Measurements from ENCODE around the gene CCDC171.

CCDC171 gene

DNA sequence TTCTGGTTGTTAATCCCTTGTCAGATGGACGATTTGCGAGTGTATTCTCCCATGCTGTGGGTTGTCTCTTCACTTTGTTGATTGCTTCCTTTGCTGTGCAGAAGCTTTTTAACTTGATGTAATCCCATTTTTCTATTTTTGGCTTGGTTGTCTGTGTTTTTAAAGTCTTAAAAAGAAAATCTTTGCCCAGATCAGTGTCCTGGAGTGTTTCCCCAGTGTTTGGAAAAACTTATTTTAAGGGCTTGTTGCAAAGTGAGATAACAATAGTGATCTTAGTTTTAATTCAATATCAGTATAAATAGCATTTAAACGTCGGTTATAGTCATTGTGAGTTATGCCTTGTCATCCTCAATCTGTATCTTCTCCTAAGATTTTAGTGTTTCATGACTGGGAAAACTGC is 329.5 kb downstream of the CCDC171 start:
- no peak for DNase-seq (ENCODE audit: low read depth in 2 of 2)

DNA sequence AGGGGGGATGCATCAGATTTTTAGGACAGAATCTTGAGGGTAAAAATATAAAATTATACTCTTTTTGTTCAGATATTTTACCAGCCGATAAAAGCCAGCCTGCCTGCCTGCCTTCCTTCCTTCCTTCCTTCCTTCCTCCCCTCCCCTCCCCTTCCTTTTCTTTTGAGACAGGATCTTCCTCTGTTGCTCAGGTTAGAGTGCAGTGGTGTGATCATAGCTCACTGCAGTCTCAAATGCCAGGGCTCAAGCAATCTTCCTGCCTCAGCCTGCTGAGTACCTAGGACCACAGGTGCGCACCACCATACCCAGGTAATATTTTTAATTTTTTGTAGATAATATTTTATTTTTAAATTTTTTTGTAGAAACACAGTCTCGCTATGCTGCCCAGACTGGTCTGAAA is 330.0 kb downstream of the CCDC171 start:
- DNase-seq (ENCODE audit: low read depth in 2 of 2) = no peak

DNA sequence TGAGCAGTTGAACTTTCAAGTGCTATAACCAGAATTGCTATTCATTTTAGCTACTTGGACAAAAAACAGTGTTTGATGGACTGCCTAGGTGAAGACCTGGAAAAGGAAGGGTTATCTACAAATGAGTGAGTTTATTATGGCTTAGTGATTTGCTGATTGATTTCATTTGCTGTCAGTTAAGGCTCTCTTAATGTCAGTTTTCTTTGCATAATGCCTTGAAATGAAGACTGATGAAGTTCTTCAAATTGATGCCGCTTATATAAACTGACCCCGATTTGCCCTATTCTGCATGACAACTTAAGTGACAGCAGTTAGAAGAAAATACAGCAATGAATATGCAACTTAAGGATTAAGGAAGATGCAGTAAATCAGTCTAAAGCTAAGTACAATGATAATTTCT is 332.6 kb downstream of the CCDC171 start:
- DNase-seq (ENCODE audit: low read depth in 2 of 2) = no peak

DNA sequence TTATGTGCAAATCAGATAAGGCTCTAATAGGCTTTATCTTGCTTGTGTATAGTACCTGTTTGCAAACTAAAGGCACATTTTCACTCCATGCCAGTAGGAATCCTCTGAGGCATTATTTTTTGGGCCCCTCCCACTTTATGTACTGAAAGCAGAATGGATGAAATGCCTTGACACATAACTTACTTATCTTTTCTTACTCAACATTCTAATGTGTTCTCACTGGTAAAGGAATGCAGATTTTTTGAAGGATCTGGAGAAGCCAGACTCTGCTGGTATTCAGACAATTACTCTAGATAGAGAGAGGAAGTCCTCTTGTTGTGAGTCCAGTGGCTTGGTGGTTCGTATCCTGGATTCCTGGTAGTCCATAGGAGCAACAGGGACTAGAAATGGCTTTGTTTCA is 336.7 kb downstream of the CCDC171 start:
- no peak for DNase-seq (ENCODE audit: low read depth in 2 of 2)

DNA sequence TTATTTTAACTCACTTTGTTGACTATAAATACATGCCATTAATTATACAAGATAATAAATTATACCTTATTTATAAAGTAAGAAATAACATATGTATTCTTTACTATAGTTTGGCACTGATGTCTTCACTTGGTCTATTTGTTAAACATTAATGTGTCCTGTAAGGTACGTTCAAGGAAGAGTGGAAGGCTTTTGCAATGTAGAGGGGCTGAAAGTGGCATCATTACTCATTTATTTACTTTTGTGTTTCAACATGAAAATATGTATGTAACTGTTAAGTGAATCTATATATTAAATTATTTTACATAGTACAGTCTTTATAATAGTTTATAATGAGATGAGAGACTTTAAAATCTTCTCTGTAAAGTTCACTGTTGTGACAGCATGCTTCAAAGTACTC is 348.7 kb downstream of the CCDC171 start:
- no peak for DNase-seq (ENCODE audit: low read depth in 2 of 2)

DNA sequence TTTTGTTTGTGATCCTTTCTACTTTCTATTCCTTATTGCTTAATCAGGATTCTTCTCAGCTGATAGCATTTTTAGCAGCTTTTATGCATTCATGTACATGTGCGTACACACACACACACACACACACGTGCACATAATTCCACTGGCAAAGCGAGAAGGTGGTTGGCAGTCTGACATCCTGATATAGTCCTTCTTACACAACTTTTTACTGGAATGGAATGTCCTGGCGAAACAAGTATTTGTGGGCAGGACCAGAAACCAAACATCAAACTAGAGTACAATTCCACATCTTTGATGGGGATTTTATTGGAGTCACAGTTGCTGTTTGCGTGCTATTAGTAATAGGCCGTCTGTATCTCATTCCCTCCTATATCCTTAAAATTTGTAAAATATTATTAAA is 356.5 kb downstream of the CCDC171 start:
- no peak for DNase-seq (ENCODE audit: low read depth in 2 of 2)

DNA sequence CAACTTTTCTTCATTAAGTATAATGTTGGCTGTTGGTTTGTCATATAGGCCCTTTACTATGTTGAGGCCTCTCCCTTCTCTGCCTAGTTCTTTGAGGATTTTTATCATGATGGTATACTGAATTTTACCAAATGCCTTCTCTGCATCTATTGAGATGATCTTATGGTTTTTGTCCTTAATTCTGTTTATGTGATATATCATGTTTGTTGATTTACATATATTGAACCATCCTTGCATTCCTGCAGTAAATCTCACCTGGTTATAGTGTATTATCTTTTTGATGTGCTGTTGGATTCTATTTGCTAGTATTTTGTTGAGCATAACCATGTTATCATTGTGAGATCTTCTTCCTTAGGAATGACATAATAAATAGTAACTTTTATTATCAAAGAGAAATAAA is 362.9 kb downstream of the CCDC171 start:
- DNase-seq (ENCODE audit: low read depth in 2 of 2) = no peak

DNA sequence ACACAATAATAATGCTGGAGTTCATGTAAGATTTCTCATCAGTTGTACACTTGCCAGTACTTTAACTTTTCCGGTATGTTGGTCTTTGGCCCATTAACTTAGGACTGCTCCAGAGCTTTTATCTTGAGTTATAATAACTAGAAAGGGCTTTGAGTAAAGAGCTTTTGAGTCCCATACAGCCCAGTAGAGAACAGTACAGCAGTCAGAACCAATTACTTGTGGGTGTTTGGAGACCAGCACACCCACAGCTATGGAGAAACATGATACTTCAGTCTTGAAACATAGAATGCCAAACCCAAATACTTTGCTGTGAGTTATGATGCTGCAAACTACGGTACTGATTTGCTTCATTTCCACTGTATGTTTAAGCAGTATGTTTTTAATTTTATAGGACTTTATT is 374.3 kb downstream of the CCDC171 start:
- no peak for DNase-seq (ENCODE audit: low read depth in 2 of 2)

DNA sequence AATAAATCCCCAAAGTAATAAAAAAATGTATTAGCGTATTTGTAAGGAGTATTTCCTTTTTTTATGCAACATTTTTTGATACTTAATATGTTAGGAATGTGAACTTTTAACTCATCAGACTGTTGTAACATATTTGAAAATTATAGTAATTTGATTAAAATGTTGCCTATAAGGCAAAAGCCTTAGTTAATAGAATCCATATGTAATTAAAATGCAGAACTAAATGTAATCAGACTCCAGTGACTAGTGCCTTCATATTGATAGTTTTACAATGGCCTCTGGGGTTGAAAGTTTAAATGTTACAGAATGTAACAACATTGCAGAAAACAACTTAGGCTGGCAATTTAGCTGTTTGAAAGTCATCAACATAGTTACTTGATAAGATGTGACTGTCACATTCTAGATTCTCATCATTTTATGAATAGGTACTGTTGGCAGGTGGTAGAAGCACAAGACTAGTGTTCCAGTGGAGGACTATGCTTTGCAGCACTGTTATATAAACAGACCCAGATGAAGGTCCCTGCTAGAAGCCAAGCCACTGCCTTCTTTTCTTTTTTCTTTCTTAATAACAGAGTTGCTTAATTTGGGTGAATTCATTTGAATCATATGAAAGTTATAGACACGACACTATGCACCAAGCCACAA is 382.9 kb downstream of the CCDC171 start:
- no peak for DNase-seq (ENCODE audit: low read depth in 2 of 2)

DNA sequence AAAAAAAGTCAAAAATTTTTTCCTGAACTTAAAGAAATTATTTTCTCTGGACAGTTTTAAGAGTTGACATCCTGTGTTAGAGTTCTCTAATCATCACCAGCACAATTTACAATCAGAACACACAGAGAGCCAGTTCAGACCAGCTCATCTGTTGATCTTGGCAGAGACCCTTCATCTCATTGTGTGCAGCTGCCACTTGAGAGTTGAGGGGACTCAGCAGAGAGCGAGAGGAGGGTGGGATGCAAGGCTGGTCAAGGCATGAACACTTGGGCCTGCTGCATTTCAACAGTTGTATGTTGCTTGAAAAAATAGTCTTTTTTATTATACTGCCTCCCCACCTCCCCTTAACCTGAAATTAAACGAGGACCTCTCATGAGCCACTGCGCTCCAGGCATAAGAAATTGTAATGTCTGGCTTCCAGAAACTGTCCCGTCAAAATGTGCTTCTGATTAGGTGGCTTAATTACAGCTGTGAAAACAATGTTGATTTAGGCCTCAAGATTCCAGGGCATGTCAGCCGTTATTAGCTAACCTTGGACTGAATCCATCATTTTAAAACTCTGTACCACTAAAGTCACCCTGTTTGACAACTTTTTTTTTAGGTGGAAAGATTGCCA is 383.6 kb downstream of the CCDC171 start:
- DNase-seq (ENCODE audit: low read depth in 2 of 2) = no peak

DNA sequence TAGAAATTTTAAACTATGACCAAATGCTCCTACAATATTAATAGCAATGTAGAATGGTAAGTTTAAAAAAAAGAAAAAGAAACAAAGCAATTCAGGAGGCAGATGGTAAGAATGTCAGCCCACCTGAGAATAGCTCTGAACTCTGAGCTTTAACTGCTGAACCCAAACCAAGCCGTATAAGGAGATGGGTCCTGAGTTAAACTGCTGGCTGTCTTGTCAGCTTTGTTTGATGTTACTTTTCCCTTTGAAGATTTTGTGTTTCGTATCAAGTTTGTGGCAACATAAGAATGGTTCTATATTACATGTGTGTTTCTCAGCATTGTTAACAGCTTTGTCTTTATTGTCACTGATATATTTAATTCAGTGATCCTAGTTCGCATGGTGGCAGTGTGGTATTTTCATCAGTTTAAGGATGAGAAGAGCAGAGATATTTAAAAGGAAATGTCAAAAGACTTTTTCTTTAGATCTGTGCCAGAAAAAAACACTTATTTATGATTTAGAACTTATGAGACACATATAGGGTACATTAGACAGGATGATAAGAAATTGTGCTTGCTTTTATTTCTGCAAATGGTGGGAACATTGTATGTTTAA is 390.1 kb downstream of the CCDC171 start:
- DNase-seq (ENCODE audit: low read depth in 2 of 2) = no peak

DNA sequence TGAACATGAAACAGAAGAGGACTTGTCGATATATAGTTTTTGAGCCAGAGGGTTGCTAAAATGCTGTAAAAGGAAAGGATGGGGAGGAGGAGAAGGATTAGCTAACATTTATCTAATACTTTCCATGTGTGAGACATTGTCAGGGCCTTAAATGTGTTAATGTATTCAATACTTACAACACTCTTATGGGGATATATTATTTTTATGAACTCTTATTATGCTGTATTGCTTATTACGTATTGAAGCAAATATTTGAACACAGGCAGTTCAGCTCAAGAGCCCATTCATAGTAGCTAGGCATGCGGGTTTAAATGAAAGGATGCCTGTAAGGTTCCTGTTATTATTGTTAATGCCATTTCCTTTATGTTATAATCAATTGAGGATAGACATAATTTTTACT is 391.5 kb downstream of the CCDC171 start:
- DNase-seq (ENCODE audit: low read depth in 2 of 2) = no peak

DNA sequence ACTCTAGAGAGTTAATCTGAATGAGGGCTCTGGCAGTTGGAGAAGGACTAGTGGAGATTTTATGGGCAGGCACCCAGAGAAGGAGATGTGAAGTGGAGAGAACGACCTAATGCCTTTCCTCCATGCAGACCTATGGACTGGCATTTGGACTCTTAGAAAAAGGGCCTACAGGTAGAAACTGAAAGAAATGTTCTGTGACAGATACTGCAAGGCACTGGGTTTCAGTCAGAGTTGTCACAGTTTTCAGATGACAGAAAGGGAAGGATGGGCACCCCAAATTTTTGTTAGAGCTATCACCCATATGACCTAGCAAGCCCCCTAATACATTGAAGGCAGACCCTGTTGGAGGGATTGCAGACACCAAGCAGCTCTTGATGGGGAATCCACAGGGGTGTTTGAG is 406.8 kb downstream of the CCDC171 start:
- DNase-seq (ENCODE audit: low read depth in 2 of 2) = no peak

DNA sequence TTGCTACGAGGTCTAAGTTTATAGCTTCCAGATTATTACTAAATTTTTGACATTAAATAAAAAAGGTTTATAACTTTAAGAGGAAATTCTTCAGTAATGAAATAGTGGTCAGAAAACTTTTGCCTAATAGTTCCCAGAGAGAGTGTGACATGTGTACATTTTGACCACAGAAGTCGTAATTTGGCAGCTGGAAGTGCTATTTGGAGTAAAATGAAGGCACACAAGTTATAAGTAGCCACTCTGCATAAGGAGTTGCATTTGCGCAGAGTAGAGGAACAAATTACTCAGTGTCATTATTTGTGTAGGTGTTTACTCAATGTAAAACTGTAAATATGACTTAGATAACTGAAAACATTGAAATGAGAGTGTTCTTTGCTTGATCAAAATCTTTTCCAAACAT is 408.4 kb downstream of the CCDC171 start:
- no peak for DNase-seq (ENCODE audit: low read depth in 2 of 2)

DNA sequence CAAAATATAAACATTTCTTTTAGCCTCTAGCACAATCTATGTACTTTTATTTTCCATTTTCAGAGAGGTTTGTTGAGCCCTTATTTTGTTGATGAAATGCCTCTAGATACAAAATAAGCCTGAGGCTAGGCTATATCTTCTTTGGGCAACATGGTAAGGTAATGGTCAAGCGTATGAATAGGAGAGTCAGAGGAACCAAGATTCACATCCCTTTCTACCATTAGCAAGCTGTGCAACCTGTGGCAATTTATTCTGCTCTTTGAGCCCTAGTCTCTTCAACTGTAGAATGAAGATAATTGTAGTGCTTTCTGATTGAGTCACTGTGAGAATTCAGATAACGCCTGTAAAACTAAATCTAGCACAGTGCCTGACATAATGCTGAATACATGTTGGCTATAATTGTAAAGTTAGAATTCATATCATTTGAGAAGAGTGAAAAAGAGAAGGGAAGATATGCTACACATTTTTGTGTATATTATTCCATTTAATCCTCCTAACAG is 412.5 kb downstream of the CCDC171 start:
- no peak for DNase-seq (ENCODE audit: low read depth in 2 of 2)

DNA sequence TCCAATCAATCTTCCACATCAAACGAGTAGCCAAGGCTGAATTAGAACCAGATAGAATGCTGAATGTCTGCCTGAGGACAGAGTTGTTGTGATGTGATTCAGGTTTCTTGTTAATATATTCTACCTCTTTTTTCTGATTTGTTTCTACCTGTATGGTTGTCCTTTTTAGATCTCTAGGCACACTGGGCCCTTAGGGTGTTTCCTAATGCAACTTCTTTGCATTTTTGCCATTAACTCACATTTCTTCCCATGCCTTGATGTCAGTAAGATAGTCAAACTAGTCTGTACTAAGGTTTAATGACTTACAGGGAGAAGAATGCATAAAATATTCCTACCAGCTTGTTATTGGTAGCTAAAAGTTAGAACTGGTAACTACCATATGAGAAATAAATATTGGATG is 413.6 kb downstream of the CCDC171 start:
- DNase-seq (ENCODE audit: low read depth in 2 of 2) = no peak

DNA sequence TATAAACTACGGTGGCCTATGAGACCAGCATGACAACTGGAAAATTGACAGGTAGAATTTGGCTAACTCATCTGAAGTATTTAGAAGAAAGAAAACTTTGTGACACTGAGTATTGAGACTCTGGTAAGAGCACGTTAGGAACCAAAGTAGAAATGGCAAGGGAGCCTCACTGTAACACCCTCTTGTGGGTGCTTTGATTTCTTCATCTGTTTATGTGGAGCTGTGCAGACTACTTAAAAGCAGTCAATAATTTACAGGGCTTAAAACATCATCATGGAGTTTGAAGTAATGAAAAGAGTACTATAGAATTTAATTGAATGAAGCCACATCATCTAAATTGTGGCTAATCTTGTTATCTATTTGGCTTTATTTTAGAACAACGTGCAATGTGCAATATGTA is 414.2 kb downstream of the CCDC171 start:
- DNase-seq (ENCODE audit: low read depth in 2 of 2) = no peak

DNA sequence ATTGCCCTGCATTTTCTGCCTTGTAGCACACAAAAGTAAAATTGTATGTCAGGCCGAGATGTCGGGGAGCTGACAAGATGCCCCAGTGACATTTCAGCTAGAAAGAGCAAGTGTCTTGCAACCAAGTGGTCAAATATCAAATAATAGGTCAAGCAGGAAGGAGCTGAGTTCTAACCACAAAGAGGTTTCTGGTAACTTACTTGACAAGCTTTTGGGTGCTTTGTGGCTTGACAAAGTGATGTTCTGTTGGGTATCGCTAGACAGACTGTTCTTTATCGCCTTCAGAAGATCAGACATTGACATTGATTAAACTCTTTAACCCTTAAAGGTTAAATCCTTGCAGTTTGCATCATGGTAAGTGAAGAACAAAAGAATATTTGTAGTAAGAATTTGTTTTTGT is 419.9 kb downstream of the CCDC171 start:
- DNase-seq (ENCODE audit: low read depth in 2 of 2) = no peak

DNA sequence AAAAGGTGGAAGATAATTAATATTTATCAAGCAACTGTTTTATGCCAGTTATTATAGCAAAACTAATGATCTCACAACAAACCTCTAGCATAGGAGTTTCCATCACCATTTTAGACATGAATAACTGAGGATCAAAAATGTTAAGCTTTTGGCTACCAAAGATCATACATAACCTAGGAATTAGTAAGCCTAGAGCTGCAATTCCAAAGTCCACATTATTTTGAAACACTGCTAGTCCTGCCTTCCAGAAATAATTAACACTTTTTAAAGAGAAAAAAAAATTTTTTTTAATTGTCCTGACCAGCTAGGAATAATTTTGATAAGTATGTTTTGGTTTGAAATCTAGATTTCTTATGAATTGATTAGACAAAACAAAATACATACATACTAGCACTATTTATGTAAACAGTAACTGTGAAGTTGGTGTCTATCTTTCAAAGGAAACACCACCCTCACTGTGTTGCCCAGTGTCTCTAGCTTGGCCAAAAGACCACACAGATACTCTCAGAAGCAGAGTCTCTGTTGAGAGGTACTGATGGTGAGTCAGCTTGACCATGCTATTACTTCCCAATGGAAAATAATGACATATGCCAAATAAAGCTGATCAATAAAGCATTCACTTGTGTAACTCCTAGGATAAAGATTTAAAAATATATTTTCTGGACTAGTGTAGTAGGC is 422.4 kb downstream of the CCDC171 start:
- DNase-seq (ENCODE audit: low read depth in 2 of 2) = no peak

DNA sequence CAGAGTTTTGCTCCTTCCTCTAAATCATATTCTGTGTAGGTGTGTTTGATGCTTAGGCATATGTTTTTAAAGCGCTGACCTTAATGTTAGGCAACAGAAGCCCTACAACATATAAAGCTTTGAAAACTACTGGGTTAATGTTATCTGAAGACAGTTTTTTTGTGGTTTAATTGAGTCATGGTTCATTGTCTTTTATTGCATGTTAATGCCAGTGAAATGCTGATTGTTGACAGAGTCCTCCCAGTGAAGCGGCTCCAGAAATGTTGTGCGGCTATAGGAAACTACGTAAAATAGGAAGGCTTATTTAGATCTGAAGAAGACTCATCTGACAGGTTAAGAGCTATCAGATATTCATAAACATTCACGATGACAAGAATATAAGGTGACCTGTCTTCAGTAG is 424.6 kb downstream of the CCDC171 start:
- no peak for DNase-seq (ENCODE audit: low read depth in 2 of 2)

DNA sequence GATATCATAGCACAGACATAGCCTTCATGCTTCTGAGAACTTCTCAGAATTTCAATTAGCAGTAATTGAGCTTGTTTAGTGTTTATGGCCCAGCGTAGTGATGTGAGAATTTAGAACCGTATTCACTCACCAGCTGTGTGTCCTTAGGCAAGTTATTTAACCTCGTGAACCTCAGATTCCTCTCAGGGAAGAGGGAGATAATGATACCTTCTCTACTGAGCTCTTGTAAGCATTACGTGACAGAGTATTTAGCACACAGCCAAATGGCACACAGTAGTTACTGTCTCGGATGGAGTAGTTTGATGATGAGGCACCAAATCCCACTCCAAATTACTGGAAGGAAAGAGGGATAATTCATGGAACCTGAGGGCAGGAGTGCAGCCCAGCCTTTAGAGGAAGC is 429.3 kb downstream of the CCDC171 start:
- no peak for DNase-seq (ENCODE audit: low read depth in 2 of 2)

DNA sequence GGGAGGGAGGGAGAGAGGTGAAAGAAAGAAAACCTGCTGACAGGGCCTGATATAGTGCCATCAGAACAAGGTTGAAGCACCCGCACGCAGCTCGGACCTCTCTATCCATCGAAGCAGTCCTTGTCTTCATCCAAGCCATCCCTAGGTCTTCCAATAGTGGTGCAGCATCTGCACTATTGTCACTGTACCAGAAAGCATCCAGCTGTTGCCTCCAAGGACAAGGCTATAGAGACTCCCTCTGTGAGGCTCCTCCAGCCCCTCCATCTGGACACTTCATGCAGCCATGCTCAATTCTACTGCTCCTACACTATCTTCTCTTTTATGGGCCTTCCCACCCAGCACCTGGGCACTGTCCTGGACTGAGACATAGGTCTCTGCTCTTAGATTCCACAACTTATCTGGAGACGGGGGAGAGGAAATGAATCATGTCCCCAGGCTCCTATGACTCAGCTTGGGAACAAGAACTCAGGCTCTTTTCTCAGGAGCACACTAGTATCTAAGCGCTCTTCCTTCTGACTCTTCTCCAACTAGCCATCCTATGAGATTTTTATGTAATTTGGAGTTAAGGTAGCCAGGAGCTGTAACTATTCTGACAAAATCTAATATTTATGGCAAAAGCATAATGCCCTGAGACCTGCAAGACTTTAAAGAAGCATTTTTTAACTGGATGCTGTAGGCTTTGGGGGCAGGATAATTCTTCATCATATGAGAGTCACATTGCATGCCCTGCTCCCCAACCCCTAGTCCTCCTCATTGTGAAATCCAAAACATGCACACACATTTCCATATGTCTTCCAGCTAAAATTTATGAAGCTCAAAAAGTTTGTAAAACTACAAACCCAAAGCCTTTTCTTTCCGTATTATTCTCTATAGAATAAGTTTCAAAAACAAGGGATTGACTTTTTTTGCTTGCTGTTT is 446.8 kb downstream of the CCDC171 start:
- no peak for DNase-seq (ENCODE audit: low read depth in 2 of 2)

Measured in stimulated activated CD8-positive, alpha-beta memory T cell treated with anti-CD3 and anti-CD28 coated beads, Interleukin-7, amount 100 ng/mL, for 4 hours (primary cell).